ENCODE data around the gene ERMN. TPM values are rescaled to one million over a fixed set of nuclear protein-coding genes. Genes with fewer than 3 reads are reported as not detected.
"Not testable (repeated sequence)": the region's sequence is repeated elsewhere in the genome, so short reads cannot be mapped to it uniquely, and the experiment has no call there.

The ERMN gene
- total RNA-seq, 1 donor from 2014 or later, result not detected

DNA sequence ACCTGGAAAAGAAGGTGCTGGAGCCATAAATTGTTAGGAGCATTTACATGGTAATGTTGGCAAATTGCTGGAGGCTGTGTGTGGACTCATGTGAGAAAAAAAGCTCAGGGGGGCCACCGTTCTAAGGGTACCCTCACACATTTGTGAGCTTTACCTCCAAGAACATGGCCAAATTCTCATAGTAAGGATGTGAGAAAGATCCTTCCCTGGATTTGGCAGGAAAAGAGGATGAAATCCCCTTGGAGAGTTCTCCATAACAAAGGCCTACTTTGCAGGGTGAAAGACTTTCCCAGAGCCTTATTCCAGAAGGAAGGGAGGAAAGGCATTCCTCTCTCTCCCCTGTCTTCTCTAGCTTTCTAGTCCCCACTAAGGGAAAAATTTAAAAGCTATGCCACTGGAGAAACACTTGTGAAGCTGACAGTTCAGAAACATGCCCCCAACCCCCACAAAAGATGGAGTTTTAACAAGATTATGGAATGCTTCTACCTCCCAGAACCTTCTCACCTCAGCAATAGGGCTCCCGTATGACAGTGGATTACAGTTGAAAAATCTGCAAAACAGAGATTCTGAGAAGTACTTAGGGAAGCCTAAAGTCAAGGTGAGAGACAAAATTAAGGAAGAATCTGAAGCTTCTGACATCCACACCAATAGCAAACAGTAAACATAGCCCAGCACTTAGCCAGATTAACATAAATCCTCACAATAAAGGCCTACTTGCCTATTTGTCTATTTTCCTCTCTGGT is 20.2 kb upstream of the ERMN start:
- Histone ChIP-seq H3K4me3 (ENCODE audit: low read depth, low read length) (no peak overlapping the region), H3K27me3 (ENCODE audit: control insufficient read depth, insufficient read depth, low read length) (no peaks in the 10 kb centered on the region), H3K36me3 (ENCODE audit: control insufficient read depth, insufficient read depth, low read length) (no peaks in the 10 kb centered on the region)
- TF ChIP-seq, protein P1, sequence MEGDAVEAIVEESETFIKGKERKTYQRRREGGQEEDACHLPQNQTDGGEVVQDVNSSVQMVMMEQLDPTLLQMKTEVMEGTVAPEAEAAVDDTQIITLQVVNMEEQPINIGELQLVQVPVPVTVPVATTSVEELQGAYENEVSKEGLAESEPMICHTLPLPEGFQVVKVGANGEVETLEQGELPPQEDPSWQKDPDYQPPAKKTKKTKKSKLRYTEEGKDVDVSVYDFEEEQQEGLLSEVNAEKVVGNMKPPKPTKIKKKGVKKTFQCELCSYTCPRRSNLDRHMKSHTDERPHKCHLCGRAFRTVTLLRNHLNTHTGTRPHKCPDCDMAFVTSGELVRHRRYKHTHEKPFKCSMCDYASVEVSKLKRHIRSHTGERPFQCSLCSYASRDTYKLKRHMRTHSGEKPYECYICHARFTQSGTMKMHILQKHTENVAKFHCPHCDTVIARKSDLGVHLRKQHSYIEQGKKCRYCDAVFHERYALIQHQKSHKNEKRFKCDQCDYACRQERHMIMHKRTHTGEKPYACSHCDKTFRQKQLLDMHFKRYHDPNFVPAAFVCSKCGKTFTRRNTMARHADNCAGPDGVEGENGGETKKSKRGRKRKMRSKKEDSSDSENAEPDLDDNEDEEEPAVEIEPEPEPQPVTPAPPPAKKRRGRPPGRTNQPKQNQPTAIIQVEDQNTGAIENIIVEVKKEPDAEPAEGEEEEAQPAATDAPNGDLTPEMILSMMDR (IDR thresholded peaks at IDR 0.05; ENCODE audit: insufficient read depth, low read length, poor library complexity, severe bottlenecking), result no peak
- no peak for DNase-seq (ENCODE audit: low read depth)

DNA sequence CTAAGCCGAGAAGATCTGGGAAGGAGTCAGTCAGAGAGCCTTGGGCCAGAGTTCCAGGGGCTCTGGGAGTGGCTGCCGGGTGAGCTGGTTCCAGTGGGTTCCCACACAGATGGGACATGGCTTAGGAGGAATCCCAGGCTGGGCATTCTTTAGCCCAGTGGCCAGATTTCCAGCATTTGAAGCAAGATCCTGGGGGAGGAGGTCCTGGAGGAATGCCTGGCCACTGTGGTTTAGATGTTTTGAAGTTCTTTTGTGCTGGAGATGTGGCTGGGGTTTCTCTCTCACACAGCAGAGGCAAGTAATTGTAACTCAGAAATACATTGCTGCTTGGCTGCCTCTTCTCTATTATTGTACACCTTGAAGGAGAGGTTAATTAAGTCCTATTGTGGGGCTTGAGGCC is 15.8 kb upstream of the ERMN start:
- H3K4me3 ChIP-seq (ENCODE audit: low read depth, low read length); H3K36me3 ChIP-seq (ENCODE audit: control insufficient read depth, insufficient read depth, low read length); H3K27me3 ChIP-seq (ENCODE audit: control insufficient read depth, insufficient read depth, low read length); DNase-seq (ENCODE audit: low read depth): not testable (repeated sequence)

DNA sequence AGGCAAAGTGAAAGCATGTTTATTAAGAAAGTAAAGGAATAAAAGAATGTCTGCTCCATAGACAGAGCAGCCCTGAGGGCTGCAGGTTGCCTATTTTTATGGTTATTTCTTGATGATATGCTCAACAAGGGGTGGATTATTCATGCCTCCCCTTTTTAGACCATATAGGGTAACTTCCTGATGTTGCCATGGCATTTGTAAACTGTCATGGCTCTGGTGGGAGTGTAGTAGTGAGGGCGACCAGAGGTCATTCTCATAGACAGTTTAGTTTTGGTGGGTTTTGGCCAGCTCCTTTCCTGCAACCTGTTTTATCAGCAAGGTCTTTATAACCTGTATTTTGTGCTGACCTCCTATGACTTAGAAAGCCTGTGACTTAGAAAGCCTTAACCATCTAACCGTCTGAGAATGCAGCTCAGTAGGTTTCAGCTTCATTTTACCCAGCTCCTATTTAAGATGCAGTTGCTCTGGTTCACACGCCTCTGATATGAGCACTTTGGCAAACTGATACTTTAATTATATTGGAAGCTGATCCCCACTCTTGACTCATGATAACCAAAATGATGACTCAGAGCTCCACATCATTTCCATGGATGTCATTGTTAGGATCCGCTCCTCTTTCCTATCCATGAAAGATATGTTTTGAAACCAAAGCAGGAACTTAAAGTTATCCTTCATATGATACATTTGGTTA is 14.5 kb upstream of the ERMN start:
- no peak overlapping the region for H3K4me3 ChIP-seq (ENCODE audit: low read depth, low read length)
- DNase-seq (ENCODE audit: low read depth), result no peak
- H3K27me3 ChIP-seq (ENCODE audit: control insufficient read depth, insufficient read depth, low read length), result no peaks in the 10 kb centered on the region
- no peaks in the 10 kb centered on the region for H3K36me3 ChIP-seq (ENCODE audit: control insufficient read depth, insufficient read depth, low read length)
- TF ChIP-seq, protein P1 (IDR thresholded peaks at IDR 0.05; ENCODE audit: insufficient read depth, low read length, poor library complexity, severe bottlenecking), result no peak

DNA sequence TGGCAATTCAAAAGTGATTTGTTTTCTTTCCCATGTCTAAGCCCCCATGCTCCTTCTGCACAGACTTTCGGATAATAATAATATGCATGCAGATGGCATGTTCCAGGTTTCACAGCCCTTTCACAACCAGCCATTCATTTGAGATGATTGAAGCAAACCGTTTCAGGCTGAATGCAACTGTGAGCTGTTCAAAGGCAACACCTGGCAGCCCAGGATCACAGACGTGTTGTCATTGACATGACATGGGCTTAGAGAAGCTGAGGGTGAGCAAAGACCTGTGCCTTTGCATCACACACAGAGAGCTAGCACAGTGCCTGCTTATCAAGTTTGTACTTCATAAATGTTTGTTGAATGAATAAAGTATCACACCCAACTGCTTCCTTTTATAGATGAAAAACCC is 12.4 kb upstream of the ERMN start:
- H3K4me3 ChIP-seq (ENCODE audit: low read depth, low read length), result no peak overlapping the region
- no peaks in the 10 kb centered on the region for H3K27me3 ChIP-seq (ENCODE audit: control insufficient read depth, insufficient read depth, low read length)
- no peak for DNase-seq (ENCODE audit: low read depth)
- TF ChIP-seq, protein P1 (IDR thresholded peaks at IDR 0.05; ENCODE audit: insufficient read depth, low read length, poor library complexity, severe bottlenecking), result no peak
- no peaks in the 10 kb centered on the region for H3K36me3 ChIP-seq (ENCODE audit: control insufficient read depth, insufficient read depth, low read length)

DNA sequence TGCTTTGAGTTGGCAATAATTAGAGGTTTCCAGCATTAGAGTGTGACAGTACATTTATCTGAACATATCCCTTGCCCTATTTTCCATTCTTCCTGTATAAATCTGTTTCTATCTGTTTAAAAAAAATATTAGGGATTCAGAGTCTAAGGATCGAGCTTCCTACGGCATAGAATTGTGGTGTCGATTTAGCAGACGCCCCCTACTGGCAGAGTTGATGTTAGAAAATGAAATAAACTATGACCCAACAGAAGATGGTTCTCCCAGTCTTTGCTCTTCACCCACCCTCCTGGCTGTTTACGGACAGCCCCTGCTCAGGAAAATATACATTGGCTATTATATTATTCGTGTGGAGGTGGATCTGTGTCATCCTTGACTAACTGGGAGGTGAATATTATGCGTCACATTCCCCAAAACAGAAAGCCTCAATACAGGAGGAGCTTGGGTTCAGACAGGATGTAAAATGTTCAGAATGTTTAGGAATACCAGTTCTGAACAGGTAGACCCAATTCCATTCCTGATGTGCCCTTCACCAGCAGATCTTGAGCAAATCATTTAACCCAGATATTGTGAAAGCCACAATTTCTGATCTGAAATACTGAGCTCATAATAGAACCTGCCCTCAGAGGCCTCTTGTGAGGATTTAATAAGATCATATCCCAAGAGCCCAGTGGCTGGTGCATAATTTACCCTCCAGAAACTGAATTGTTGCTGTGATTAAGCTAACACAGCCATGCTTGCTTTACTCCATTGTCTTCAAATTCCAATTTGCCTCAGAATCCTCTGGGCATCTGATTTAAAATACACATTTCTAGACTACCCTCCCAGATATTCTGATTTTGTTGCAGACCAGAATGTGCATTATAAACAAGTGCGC is 10.8 kb upstream of the ERMN start:
- Histone ChIP-seq H3K4me3 (ENCODE audit: low read depth, low read length) (no peak overlapping the region), H3K27me3 (ENCODE audit: control insufficient read depth, insufficient read depth, low read length) (no peaks in the 10 kb centered on the region), H3K36me3 (ENCODE audit: control insufficient read depth, insufficient read depth, low read length) (no peaks in the 10 kb centered on the region)
- TF ChIP-seq, protein P1 (IDR thresholded peaks at IDR 0.05; ENCODE audit: insufficient read depth, low read length, poor library complexity, severe bottlenecking), result peak; percentile 74
- DNase-seq (ENCODE audit: low read depth), result no peak

DNA sequence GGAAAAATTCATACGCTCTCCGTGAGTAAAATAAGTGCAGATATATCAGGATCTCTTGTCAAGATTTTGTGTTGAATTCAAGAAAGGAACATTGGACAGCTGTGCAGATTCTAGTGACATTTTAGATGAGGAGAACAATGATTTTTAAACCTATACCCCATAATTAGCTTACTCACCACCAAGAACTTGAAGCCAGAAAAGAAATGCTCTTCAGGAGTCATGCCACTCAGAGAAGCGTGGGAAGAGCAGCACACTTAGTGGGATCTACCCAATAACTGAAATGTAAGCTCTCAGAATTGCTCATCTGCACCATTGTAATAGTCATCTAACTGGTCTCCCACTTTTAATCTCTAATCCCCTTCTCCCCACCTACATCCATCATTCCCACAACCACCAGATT is 9.2 kb upstream of the ERMN start:
- no peaks in the 10 kb centered on the region for H3K27me3 ChIP-seq (ENCODE audit: control insufficient read depth, insufficient read depth, low read length)
- DNase-seq (ENCODE audit: low read depth), result no peak
- H3K4me3 ChIP-seq (ENCODE audit: low read depth, low read length), result no peak overlapping the region
- no peaks in the 10 kb centered on the region for H3K36me3 ChIP-seq (ENCODE audit: control insufficient read depth, insufficient read depth, low read length)
- TF ChIP-seq, protein P1 (IDR thresholded peaks at IDR 0.05; ENCODE audit: insufficient read depth, low read length, poor library complexity, severe bottlenecking), result no peak
